T-helper 2 cell (primary cell): Measurements from ENCODE around the gene FAM163A.

Experiments used
- DNase-seq, 5 experiments: peaks; one replicate each; pipeline versions ENCODE4 v3.0.0 to v3.0.0-alpha.2; 2012 to 2022

FAM163A gene

GRCh38 chr1:179753061-179753460 lies 10.0 kb downstream of the FAM163A start:
- no peak for DNase-seq

GRCh38 chr1:179754041-179754624 lies 11.0 kb downstream of the FAM163A start:
- DNase-seq = no peak

DNA sequence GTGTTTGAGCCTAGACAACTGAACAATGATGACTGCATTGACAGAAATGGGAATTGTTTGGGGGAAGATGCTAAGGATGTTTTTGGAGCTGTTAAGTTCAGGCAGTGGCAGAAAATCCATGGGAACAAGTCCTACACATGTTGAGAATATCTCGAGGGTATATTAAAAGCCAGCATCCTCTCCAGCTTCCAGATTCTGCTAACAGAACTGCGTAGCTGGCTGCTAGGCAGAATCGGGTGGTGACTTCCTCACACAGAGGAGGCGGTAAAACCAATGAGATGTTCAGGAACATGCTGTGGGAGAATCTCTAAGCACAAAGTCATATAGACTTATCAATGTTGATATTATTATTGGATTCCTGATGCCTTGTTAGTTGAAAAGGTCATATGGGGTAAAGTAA lies 14.8 kb downstream of the FAM163A start:
- no peak for DNase-seq

GRCh38 chr1:179760521-179760920 lies 17.4 kb downstream of the FAM163A start:
- DNase-seq = no peak

DNA sequence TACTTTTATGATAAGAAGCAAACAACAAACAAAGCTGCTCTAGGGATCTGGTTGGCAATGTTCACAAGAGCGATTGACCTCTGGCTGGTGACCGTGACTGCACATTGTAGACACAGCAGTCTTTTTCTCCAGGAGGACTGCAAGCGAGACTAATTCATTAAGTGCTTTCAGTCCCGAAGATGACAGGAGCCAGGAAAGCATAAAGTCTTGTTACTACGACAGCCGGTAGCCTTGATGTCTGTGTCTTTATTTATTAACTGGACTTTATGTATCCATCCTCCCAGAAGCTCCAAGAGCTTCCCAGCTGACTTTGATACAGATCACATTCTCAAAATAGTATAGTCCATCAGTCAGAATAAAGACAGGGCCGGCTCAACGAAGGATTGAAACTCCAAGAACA lies 18.2 kb downstream of the FAM163A start:
- no peak for DNase-seq

GRCh38 chr1:179761846-179762640 lies 19.0 kb downstream of the FAM163A start:
- DNase-seq = no peak

- no peak for DNase-seq
Measured at GRCh38 chr1:179767177-179767581, 24.1 kb downstream of the FAM163A start.

- no peak for DNase-seq
Measured at GRCh38 chr1:179767996-179768395, 24.9 kb downstream of the FAM163A start.

GRCh38 chr1:179770887-179771502 lies 27.9 kb downstream of the FAM163A start:
- DNase-seq = no peak

GRCh38 chr1:179773264-179773663 lies 30.2 kb downstream of the FAM163A start:
- no peak for DNase-seq

DNA sequence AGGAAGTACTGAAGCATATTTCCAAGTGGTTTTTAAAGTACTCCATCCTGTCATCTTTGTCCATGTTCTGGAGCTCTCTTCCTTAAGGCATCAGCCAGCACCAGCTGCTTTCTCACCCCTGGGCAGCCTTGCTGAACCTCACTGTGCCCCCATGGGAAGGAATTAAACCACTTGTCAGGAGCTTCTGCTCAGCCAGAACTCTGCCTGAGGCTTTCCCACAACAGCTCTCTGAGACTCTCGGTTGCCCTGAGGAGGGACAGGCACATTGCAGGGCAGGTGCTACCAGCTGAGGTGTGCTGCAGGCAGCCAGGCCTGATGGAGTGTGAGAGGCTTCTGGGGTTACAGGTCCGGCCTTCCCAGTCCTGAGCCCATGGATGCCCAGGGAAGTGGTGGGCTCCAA lies 30.9 kb downstream of the FAM163A start:
- DNase-seq = no peak

GRCh38 chr1:179774566-179774965 lies 31.5 kb downstream of the FAM163A start:
- no peak for DNase-seq

GRCh38 chr1:179775009-179775408 lies 31.9 kb downstream of the FAM163A start:
- DNase-seq = no peak

DNA sequence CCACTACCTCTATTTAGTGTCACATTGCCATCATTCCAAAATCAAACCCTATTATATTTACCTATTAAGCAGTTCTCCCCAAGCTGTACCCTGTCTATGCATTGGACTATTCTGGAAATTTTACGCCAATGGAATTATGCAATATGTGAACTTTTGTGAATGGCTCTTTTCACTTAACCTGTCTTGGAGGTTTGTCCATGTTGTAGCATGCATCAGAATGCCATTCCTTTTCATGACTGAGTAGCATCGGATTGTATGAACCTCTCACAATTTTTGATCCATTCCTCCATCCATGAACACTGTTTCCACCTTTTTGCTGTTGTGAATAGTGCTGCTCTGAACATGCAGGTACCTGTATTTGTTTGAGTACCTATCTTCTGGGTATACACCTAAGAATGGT lies 33.7 kb downstream of the FAM163A start:
- DNase-seq = no peak

GRCh38 chr1:179777731-179778130 lies 34.6 kb downstream of the FAM163A start:
- DNase-seq = no peak

- DNase-seq = no peak
Measured at GRCh38 chr1:179779645-179780272, 36.7 kb downstream of the FAM163A start.

DNA sequence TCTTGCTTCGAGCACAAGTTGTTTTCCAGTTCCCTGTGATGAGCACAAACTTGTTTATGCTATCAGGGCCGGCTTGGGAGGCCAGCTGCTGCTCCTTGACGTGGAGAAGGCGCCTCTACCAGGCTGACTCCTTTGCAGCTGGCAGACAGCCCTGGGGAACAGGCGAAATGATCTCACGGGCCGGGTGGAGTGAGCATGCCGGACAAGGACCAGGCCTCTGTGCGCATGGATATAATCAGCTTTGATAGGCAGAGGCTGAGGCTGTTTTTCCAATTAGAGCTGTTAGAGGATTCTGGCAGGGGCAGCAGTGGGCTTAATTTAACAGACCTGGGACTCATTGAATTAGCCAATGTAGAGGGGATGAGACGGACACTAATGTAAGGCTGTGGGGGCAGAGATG lies 38.9 kb downstream of the FAM163A start:
- DNase-seq = no peak

DNA sequence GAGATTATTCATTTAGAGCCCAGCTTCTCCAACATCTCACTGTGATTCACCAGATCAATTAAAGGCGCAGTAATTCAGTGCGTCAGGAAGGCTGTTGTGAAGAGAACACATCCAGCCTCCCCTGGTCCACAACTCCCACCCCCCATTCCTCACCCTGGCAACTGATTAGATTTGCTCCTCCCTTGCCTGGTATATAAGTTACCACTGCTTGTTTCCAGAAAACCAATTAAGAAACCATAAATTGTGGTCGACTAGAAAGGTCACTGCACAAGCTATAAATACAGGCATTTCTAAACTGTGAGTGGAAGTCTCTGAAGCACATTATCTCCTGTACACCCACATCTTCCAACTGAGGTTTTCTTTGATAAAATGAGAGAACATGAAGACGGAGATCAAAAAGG lies 41.9 kb downstream of the FAM163A start:
- no peak for DNase-seq

DNA sequence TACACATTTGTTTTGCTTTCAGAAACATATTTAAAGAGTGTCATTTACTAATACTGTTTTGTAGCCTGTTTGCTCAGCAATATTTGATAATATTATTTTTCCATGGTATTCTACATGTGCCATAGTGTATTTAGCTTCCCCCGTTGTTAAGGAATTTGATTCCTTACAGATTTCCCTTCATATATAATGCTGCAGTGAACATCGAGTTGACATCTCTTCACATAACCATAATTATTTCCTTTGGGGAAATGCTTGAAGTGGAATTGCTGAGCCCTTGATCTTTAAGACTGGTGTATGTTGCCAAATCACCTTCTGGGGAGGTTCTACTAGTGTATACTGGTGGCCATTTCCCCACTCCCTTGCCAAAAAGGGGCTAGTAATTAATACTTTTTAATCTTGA lies 42.6 kb downstream of the FAM163A start:
- DNase-seq = no peak

- DNase-seq = no peak
Measured at GRCh38 chr1:179786815-179787685, 44.0 kb downstream of the FAM163A start.

GRCh38 chr1:179788259-179788658 lies 45.2 kb downstream of the FAM163A start:
- no peak for DNase-seq

- DNase-seq = no peak
Measured at GRCh38 chr1:179793281-179793680, 50.2 kb downstream of the FAM163A start.

DNA sequence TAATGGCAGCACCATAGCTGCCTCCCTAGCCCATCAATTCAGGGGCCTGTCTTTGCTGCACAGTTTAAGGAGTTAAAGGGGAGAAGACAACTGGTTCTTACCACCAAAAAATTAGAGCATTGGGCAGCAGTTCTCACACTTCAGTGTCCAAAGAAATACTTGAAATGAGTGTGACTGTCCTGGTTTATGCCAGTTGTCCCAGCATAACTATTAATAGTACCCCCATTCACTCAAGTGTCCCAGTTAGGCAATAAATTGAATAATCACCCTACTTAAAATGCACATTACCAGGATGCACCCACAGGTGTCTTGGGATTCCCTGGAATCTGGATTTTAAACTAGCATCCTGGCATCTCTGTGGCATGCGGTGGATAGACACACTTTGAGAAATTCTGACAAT lies 51.1 kb downstream of the FAM163A start:
- no peak for DNase-seq
